Measurements from ENCODE around the gene SH3GLB1. TPM values are rescaled to one million over a fixed set of nuclear protein-coding genes. Genes with fewer than 3 reads are reported as not detected.

The SH3GLB1 gene
- total and polyA plus RNA-seq, 10 of the 15 experiments (the other 5 are each of a cell fraction or from before 2014, with no cell fraction given): 18.0 to 59.0 (median 36.5) TPM

DNA sequence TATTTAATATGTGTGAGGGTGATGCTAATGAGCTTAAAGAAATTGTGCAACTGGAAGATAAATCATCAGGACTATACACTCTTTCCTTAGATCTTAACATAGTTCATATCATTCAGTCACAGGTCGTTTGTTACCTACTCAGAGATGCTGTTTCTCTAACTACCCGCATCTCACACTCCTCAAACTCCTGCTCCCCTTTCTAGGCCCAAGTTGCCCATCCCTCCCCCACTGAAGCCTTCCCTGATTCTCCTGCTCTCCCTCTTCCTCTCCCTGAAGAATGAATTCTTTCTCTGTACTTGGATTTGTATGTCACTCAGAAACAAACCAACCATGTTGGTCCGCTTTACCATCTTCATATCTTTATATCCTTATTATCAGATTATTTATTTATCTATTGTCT, 9.1 kb downstream of the SH3GLB1 start:
- ChIA-PET RAD21 (ENCODE audit: unreplicated experiment) (interaction anchor here (5.4 kb wide), 1 partner anchor 9 kb away, joined by 31 read pairs; the partner anchor contains the start of gene SH3GLB1), CTCF (interaction anchor here (1.2 to 8.2 kb wide), 3 partner anchors 7 to 15 kb away, joined by 3 to 87 read pairs (median 10); partner anchors contain the start of gene SH3GLB1), SMC1A (ENCODE audit: uncharacterized antibody, unreplicated experiment) (interaction anchor here (0.8 to 7.0 kb wide), 3 partner anchors 8 to 40 kb away, joined by 3 to 52 read pairs (median 3); partner anchors contain the start of gene SH3GLB1), POLR2A (interaction anchor here (0.8 kb wide), 1 partner anchor 16 kb away, joined by 3 read pairs; no protein-coding TSS in a partner anchor)
- TF ChIP-seq, protein P1, sequence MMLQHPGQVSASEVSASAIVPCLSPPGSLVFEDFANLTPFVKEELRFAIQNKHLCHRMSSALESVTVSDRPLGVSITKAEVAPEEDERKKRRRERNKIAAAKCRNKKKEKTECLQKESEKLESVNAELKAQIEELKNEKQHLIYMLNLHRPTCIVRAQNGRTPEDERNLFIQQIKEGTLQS (IDR thresholded peaks at IDR 0.05; ENCODE audit: borderline replicate concordance, extremely low read depth, low read depth, low read length): no peak
- no peak for TF ChIP-seq CREB1 (IDR thresholded peaks at IDR 0.05; ENCODE audit: low read depth)
- no peak for TF ChIP-seq NFXL1 (IDR thresholded peaks at IDR 0.05; ENCODE audit: borderline replicate concordance)
- TF ChIP-seq TARDBP (IDR thresholded peaks at IDR 0.05; ENCODE audit: borderline replicate concordance): no peak
- TF ChIP-seq, protein P2, sequence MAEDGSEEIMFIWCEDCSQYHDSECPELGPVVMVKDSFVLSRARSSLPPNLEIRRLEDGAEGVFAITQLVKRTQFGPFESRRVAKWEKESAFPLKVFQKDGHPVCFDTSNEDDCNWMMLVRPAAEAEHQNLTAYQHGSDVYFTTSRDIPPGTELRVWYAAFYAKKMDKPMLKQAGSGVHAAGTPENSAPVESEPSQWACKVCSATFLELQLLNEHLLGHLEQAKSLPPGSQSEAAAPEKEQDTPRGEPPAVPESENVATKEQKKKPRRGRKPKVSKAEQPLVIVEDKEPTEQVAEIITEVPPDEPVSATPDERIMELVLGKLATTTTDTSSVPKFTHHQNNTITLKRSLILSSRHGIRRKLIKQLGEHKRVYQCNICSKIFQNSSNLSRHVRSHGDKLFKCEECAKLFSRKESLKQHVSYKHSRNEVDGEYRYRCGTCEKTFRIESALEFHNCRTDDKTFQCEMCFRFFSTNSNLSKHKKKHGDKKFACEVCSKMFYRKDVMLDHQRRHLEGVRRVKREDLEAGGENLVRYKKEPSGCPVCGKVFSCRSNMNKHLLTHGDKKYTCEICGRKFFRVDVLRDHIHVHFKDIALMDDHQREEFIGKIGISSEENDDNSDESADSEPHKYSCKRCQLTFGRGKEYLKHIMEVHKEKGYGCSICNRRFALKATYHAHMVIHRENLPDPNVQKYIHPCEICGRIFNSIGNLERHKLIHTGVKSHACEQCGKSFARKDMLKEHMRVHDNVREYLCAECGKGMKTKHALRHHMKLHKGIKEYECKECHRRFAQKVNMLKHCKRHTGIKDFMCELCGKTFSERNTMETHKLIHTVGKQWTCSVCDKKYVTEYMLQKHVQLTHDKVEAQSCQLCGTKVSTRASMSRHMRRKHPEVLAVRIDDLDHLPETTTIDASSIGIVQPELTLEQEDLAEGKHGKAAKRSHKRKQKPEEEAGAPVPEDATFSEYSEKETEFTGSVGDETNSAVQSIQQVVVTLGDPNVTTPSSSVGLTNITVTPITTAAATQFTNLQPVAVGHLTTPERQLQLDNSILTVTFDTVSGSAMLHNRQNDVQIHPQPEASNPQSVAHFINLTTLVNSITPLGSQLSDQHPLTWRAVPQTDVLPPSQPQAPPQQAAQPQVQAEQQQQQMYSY (CRISPR knock-in tag; IDR thresholded peaks at IDR 0.05): no peak
- TF ChIP-seq POLR2AphosphoS5 (IDR thresholded peaks at IDR 0.05; ENCODE audit: low read length): no peak
- TF ChIP-seq, protein P3, sequence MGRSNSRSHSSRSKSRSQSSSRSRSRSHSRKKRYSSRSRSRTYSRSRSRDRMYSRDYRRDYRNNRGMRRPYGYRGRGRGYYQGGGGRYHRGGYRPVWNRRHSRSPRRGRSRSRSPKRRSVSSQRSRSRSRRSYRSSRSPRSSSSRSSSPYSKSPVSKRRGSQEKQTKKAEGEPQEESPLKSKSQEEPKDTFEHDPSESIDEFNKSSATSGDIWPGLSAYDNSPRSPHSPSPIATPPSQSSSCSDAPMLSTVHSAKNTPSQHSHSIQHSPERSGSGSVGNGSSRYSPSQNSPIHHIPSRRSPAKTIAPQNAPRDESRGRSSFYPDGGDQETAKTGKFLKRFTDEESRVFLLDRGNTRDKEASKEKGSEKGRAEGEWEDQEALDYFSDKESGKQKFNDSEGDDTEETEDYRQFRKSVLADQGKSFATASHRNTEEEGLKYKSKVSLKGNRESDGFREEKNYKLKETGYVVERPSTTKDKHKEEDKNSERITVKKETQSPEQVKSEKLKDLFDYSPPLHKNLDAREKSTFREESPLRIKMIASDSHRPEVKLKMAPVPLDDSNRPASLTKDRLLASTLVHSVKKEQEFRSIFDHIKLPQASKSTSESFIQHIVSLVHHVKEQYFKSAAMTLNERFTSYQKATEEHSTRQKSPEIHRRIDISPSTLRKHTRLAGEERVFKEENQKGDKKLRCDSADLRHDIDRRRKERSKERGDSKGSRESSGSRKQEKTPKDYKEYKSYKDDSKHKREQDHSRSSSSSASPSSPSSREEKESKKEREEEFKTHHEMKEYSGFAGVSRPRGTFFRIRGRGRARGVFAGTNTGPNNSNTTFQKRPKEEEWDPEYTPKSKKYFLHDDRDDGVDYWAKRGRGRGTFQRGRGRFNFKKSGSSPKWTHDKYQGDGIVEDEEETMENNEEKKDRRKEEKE (IDR thresholded peaks at IDR 0.05): no peak
- TF ChIP-seq, protein P4, sequence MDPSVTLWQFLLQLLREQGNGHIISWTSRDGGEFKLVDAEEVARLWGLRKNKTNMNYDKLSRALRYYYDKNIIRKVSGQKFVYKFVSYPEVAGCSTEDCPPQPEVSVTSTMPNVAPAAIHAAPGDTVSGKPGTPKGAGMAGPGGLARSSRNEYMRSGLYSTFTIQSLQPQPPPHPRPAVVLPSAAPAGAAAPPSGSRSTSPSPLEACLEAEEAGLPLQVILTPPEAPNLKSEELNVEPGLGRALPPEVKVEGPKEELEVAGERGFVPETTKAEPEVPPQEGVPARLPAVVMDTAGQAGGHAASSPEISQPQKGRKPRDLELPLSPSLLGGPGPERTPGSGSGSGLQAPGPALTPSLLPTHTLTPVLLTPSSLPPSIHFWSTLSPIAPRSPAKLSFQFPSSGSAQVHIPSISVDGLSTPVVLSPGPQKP (IDR thresholded peaks at IDR 0.05; ENCODE audit: low read depth, low read length): no peak
- TF ChIP-seq RAD21 (IDR thresholded peaks at IDR 0.05; ENCODE audit: insufficient read depth, low read depth, low read length): no peak
- TF ChIP-seq MTA3 (IDR thresholded peaks at IDR 0.05; ENCODE audit: borderline replicate concordance, low read length): no peak
- TF ChIP-seq ZNF207 (IDR thresholded peaks at IDR 0.05; ENCODE audit: borderline replicate concordance): no peak
- TF ChIP-seq KDM1A (IDR thresholded peaks at IDR 0.05; ENCODE audit: borderline replicate concordance): no peak
- no peak for TF ChIP-seq CBX5 (IDR thresholded peaks at IDR 0.05; ENCODE audit: low read depth)
- no peak for TF ChIP-seq EZH2 (IDR thresholded peaks at IDR 0.05; ENCODE audit: borderline replicate concordance, control insufficient read depth, low read depth, low read length)
- Histone ChIP-seq H3K79me2 (ENCODE audit: control insufficient read depth, insufficient read depth, low read length) (peaks cover 73% of the 10 kb centered on the region), H4K20me1 (ENCODE audit: control insufficient read depth, insufficient read depth) (peaks cover 3% of the 10 kb centered on the region; the same call in 1 of the 2 replicates), H3K27me3 (replicated peaks in 1 of 2; ENCODE audit: control insufficient read depth in 2 of 2, insufficient read depth in 2 of 2, low read length in 1 of 2) (no peaks in the 10 kb centered on the region), H3K4me2 (ENCODE audit: control insufficient read depth, insufficient read depth) (peak overlapping the region; percentile 47), H3K36me3 (ENCODE audit: control insufficient read depth in 2 of 2, insufficient read depth in 2 of 2, low read length in 1 of 2) (peaks cover 0 to 9% of the 10 kb centered on the region in 2 experiments; a peak in 1 of 4 replicates), H3K9me3 (replicated peaks; ENCODE audit: control insufficient read depth, insufficient read depth, low read length) (no peaks in the 10 kb centered on the region), H3K27ac (ENCODE audit: control insufficient read depth, insufficient read depth) (no peak overlapping the region), H2AFZ (ENCODE audit: control insufficient read depth, low read depth, low read length) (no peak overlapping the region), H3K4me1 (ENCODE audit: control insufficient read depth, insufficient read depth, low read length) (peaks cover 6% of the 10 kb centered on the region; the same call in 1 of the 2 replicates), H3K9ac (ENCODE audit: control insufficient read depth, insufficient read depth, low read length) (no peak overlapping the region), H3K4me3 (no peak overlapping the region)
- in situ Hi-C loops (cut with MboI) (no loop called here), intact Hi-C loops (cut with micrococcal nuclease; ENCODE audit: unreplicated experiment) (no loop called here)
- no TSS peak for BruUV-seq (replicated peaks)
- DNase-seq (ENCODE audit: low read depth, low spot score): no peak
- FAIRE-seq: no peak
- ATAC-seq: no peak
- WGBS (ENCODE audit: insufficient coverage, insufficient replicate concordance, low lambda C conversion rate, missing lambda C conversion rate): 84% methylated on average over 3 of the region's 3 CpGs
